SK-MEL-5 (cell line): ENCODE data around the gene MYOCD. TPM values are rescaled to one million over a fixed set of nuclear protein-coding genes. Genes with fewer than 3 reads are reported as not detected.

Source experiments
- DNase-seq: peaks from one replicate; pipeline ENCODE4 v3.0.0-alpha.2; 2016; ENCODE audit warnings: low read depth, low spot score
- in situ Hi-C: cut with HindIII; loops from 2 replicates; pipeline ENCODE4 v1.10.0; 2016; ENCODE audit warnings: low sequenced_read_pairs, high pct_unique_total_duplicates, low pct_unique_long_range_greater_than_20kb
- total RNA-seq: library from RNA; depleted of rRNA; stranded (reverse); fragments of >200 nt; shearing (Covaris generic); gene quantifications from 2 replicates; pipeline ENCODE4 v1.2.3, GENCODE V29; 2014

Gene MYOCD
- total RNA-seq, 1 experiment from 2014 or later = not detected

DNA sequence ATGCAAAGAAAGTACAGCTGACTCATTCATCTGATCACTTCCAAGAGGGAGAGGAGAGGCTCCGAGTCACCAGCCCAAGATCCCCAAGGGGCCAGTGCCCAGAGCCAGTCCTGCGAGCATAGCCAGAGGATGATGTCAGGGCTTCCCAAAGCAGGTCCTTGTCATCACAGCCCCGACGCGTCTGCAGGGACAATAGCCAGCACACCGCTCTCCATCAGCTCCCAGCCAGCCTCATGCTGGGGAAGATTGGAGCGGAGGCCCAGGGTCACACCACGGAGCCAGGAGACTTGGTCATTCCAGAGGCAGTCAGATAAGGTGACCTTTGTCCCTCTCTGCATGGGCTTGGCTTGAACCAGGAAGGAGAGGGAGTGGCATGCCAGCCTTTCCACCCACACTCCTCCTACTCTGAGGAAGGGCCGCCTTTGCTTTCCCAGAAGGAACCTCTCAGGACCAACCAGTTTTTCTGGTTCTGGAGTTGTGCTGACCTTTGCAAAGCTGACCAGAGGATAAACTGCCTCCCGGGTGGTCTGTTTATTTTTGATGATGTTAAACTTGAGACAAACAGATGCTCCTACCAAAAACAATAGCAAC, 65.3 kb downstream of the MYOCD start:
- in situ Hi-C loops = no loop called here
- no peak for DNase-seq

- no peak for DNase-seq
- in situ Hi-C loops = no loop called here
These were observed 66.1 kb downstream of the MYOCD start for GRCh38 chr17:12731839-12732238.

DNA sequence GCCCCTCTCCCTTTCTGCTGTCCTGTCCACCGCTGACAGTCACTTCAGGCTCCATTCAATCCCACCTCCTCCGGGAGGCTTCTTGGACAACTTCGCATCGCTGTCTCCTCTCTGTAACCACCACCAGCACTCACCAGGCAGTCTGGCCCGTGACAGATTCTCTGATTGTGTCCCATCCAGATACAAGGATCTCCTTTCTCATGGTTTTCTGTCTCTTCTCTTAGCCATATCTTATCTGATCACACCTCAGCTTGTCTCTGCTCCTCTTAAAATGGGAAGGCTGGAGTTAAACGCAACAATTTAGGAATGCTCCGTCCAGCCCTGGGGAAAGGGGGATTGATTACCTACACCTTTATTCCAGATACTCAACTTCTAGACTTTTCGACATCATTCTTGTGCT, 66.7 kb downstream of the MYOCD start:
- in situ Hi-C loops = no loop called here
- no peak for DNase-seq

GRCh38 chr17:12734926-12735325, 69.2 kb downstream of the MYOCD start:
- in situ Hi-C loops = no loop called here
- no peak for DNase-seq

GRCh38 chr17:12735517-12735916, 69.8 kb downstream of the MYOCD start:
- in situ Hi-C loops = no loop called here
- DNase-seq = no peak

DNA sequence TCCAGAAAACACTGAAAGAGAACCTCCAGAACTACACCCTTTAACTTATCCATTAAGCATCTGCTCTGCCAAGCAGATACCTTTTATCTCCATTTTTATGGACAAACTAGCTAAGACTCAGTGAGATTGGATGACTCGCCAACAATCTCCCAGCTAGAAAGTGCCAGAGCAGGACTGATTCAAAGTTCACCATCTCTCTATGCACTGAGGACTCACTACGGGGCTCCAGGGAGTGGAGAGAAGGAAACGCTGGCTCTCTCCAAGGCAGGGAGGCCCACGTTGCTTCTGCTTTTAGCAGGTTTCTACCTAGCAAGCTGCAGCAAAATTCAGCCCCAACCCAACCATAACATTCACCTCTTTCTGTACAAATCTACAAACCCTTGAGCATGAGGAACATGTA, 70.8 kb downstream of the MYOCD start:
- in situ Hi-C loops = no loop called here
- DNase-seq = no peak

DNA sequence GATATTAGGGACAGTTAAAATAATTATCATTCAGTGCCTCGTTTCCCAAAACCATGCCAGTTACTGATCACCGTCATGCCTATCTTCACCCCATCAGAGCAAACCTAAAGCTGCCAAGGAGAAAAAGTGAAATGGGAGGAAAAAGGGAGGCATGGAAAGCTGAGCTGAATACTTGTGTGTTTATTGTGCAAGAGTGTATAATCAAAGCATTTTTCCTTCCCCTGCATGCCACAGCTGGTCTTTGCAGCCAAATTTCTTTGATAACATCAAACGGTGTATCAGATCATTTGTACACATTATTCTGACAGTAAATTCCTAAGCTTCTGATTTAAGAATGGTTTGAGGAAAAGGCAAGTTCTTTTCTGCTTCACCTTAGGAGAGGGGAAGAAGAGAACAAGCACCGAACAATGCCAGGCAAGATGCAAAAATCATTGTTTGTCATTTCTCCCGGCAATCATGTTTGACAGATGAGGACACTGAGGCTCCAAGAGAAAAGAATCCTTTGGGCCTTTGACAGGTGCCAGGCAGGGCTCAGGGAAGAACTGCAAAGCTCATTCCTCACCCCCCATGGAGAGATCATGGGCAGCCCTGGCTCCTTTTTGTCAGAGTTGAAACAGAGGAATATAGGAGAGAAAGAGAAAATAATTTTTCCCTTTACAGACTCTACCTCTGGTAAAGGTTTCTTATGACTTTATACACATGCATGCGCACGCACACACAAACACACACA, 72.2 kb downstream of the MYOCD start:
- no peak for DNase-seq
- in situ Hi-C loops = no loop called here

GRCh38 chr17:12738624-12739023, 72.9 kb downstream of the MYOCD start:
- no peak for DNase-seq
- in situ Hi-C loops = no loop called here

DNA sequence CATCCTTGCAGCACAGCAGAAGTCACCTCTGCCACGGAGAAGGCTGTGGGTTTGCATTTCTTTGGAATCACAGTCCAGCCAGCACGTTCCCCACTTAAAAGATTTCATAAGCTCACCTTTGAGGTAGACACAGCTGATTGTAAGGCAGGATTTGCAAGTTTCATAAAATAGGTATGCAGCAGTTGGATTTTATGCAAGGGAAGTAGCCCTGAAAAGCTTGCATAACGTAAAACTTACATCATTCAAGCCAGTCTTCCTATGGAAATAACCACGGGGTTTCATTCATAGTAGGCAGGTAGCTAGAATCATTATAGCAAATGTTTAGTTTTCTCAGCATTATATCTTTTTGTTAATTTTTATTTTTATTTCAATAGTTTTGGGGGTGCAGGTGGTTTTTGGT, 73.8 kb downstream of the MYOCD start:
- in situ Hi-C loops = no loop called here

GRCh38 chr17:12743046-12743445, 77.4 kb downstream of the MYOCD start:
- in situ Hi-C loops = no loop called here
- no peak for DNase-seq

More for the DNA sequence above, 73.8 kb downstream of the MYOCD start:
- DNase-seq = no peak

DNA sequence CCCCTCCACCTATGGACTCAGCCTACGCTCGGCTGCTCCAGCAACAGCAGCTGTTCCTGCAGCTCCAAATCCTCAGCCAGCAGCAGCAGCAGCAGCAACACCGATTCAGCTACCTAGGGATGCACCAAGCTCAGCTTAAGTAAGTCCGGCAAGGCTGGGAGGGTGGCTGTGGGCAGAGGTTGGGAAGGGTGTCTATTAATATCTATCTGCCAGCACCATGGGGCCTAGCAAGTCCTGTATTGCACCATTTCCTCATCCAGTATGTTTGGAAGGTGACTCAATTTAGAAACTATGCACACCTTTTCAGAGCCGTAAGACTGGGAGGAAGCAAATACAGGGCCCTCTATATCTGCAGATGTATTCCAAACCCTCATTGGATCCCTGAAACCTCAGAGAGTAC, 78.6 kb downstream of the MYOCD start:
- in situ Hi-C loops = no loop called here
- no peak for DNase-seq

GRCh38 chr17:12744786-12745185, 79.1 kb downstream of the MYOCD start:
- DNase-seq = no peak
- in situ Hi-C loops = no loop called here

GRCh38 chr17:12745486-12745885, 79.8 kb downstream of the MYOCD start:
- in situ Hi-C loops = no loop called here
- no peak for DNase-seq

DNA sequence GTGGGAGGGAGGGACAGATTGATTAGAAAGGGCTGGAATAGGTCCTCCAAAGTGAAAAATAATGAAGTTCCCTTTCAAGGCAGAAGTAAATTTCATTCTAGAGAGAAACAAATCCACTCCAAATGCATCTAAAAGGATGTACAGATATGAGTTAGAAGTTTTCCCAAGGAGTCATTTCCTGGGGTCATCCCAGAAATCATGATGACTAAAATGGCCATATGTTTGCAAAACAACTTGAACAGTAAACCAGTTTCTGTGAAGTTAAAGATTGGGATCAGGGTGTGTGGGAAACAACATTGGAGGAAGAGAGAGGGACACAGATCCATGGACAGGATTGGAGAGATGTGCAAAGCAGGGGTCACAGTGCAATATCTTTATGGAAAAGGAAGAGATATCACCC, 91.1 kb downstream of the MYOCD start:
- no peak for DNase-seq
- in situ Hi-C loops = no loop called here

DNA sequence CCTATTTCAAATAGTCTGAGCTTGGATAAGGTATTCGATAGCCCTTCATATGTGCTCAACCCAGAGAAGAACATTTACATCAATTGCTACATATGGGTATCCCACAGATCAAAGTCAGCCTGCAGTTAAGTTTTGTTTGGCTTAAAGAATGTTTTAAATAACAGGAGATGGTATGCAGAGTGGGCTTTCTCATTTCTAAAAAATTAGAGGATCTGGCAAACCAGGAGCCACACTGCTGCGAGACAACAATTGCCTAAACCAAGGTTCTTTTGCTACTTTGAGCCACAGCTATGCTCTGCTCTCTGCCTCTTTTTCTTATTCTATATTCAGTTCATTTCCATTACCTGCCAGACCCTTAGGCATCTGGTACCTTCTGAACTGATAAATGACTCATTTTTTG, 93.4 kb downstream of the MYOCD start:
- in situ Hi-C loops = no loop called here
- no peak for DNase-seq

DNA sequence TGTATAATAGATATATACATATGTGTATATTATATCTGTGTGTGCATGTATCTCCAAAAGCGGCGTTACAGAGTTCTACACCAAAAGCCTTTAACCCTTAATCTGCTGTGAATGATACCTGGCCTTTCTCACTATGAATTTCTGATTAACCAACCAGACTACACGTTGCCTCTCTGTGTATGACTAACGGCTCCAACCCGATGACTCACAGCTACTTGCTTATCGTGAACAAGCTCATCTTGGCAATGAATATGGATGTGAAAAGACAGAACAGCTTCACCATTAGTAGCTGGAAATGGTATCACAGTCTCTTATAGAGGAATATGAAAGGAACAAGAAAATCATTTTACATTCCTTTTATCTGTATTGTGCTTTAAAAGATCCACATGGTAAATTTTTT, 99.9 kb downstream of the MYOCD start:
- in situ Hi-C loops = no loop called here
- no peak for DNase-seq

GRCh38 chr17:12768255-12768654, 102.6 kb downstream of the MYOCD start:
- in situ Hi-C loops = no loop called here
- DNase-seq = no peak

DNA sequence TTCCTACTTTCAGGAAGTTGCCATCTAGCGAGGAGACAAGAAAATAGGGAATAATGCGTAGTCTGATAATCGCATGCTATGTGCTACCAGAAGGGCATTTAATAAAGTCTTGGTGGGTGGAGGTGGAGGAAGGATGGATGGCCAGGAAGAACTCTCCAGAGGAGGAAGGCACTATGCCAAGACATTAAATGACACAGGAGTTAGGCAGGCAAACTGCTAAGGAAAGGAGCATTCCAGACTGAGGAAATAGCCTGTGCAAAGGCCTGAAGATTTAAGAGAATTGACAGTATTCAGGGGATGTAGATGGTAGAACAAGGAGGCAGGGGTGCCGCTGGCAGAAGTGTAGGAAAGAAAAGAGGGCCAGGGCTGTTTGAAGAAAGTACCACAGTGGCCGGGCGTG, 104.3 kb downstream of the MYOCD start:
- in situ Hi-C loops = no loop called here
- no peak for DNase-seq

DNA sequence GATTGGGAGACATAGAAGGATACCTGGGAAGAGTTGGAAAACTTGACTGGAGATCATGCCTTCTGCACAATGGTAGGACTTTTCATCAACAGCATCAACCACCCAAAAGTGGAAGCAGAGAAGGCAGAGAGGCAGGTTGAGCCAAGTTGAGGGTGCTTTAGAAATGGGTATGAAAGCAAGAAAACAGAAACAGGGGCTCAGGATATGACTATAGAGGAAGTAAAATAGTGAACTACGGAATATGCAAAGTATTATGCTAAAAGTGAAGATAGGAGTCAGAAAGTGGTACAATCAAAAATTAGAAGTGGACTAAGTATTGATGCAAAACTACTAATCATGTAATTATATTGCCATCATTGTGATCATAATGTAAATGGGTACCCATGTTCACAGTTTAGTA, 107.5 kb downstream of the MYOCD start:
- in situ Hi-C loops = no loop called here
- no peak for DNase-seq
